ENCODE results near the gene RRBP1. TPM values are rescaled to one million over a fixed set of nuclear protein-coding genes. Genes with fewer than 3 reads are reported as not detected.

The RRBP1 gene
- total and polyA plus RNA-seq, 2 experiments from 2014 or later = 193 to 242 TPM

- no peak overlapping the region for H3K4me2 ChIP-seq
- peak overlapping the region; percentile 13 for H3K27ac ChIP-seq
Measured at GRCh38 chr20:17664025-17664633, 17.9 kb downstream of the RRBP1 start.

DNA sequence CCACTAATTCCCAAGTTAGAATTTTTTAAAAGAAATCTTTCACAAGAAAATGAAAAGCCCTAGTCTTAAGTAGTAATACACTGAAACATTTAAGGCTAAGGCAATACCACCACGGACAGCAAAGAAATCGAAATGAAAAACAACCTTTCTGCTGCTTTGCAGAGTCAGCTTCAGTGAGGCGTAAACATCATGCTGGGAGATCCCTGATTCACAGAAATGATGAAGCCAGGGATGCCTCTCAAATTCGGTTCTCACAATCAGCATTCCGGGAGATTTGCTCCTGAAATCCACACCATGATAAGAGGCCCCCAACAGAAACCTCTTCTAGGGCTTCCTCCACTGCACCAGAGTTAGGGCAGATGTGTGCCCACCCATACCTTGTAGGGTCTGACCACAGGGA is 18.6 kb downstream of the RRBP1 start:
- Histone ChIP-seq H3K9me2 (replicated peaks; ENCODE audit: insufficient read depth) (no peaks in the 10 kb centered on the region), H4K20me1 (ENCODE audit: insufficient read depth, poor library complexity, severe bottlenecking) (peaks cover 96% of the 10 kb centered on the region), H3K9me3 (ENCODE audit: low read depth) (no peaks in the 10 kb centered on the region), H2AFZ (no peak overlapping the region), H3K4me3 (no peak overlapping the region), H3K27me3 (no peaks in the 10 kb centered on the region), H3K27ac (peak overlapping the region; percentile 13), H3K36me3 (replicated peaks; ENCODE audit: insufficient read depth, low read depth) (no peaks in the 10 kb centered on the region), H3K4me2 (no peak overlapping the region), H3K4me1 (ENCODE audit: insufficient read depth) (peaks cover 20% of the 10 kb centered on the region), H3K79me2 (peaks cover 100% of the 10 kb centered on the region)
- no peak for DNase-seq (ENCODE audit: low spot score)
- WGBS (ENCODE audit: low lambda C conversion rate, missing lambda C conversion rate) = 73% methylated on average over 5 of the region's 5 CpGs
- TF ChIP-seq EZH2phosphoT487 (IDR thresholded peaks at IDR 0.05; ENCODE audit: low read depth, severe bottlenecking, unreplicated experiment) = no peak
- no peak for TF ChIP-seq EZH2 (IDR thresholded peaks at IDR 0.05; ENCODE audit: borderline replicate concordance)
- no peak for TF ChIP-seq CTCF (IDR thresholded peaks at IDR 0.05; ENCODE audit: poor library complexity)

More at GRCh38 chr20:17664025-17664633, 17.9 kb downstream of the RRBP1 start:
- H3K79me2 ChIP-seq = peaks cover 100% of the 10 kb centered on the region
- TF ChIP-seq EZH2phosphoT487 (IDR thresholded peaks at IDR 0.05; ENCODE audit: low read depth, severe bottlenecking, unreplicated experiment) (no peak), EZH2 (IDR thresholded peaks at IDR 0.05; ENCODE audit: borderline replicate concordance) (no peak), CTCF (IDR thresholded peaks at IDR 0.05; ENCODE audit: poor library complexity) (no peak)
- 91% methylated on average over 11 of the region's 11 CpGs for WGBS (ENCODE audit: low lambda C conversion rate, missing lambda C conversion rate)
- peaks cover 20% of the 10 kb centered on the region for H3K4me1 ChIP-seq (ENCODE audit: insufficient read depth)
- no peaks in the 10 kb centered on the region for H3K9me2 ChIP-seq (replicated peaks; ENCODE audit: insufficient read depth)
- no peak overlapping the region for H3K4me3 ChIP-seq
- H3K36me3 ChIP-seq (replicated peaks; ENCODE audit: insufficient read depth, low read depth) = no peaks in the 10 kb centered on the region
- no peaks in the 10 kb centered on the region for H3K27me3 ChIP-seq
- DNase-seq (ENCODE audit: low spot score) = no peak
- H3K9me3 ChIP-seq (ENCODE audit: low read depth) = no peaks in the 10 kb centered on the region
- no peak overlapping the region for H2AFZ ChIP-seq
- peaks cover 97% of the 10 kb centered on the region for H4K20me1 ChIP-seq (ENCODE audit: insufficient read depth, poor library complexity, severe bottlenecking)

- Histone ChIP-seq H3K4me2 (no peak overlapping the region), H3K9me2 (replicated peaks; ENCODE audit: insufficient read depth) (no peaks in the 10 kb centered on the region), H3K4me1 (ENCODE audit: insufficient read depth) (peaks cover 20% of the 10 kb centered on the region), H3K36me3 (replicated peaks; ENCODE audit: insufficient read depth, low read depth) (no peaks in the 10 kb centered on the region), H3K27me3 (no peaks in the 10 kb centered on the region), H3K79me2 (peaks cover 100% of the 10 kb centered on the region), H2AFZ (no peak overlapping the region), H3K9me3 (ENCODE audit: low read depth) (no peaks in the 10 kb centered on the region), H3K27ac (peak overlapping the region; percentile 52), H3K4me3 (no peak overlapping the region), H4K20me1 (ENCODE audit: insufficient read depth, poor library complexity, severe bottlenecking) (peaks cover 96% of the 10 kb centered on the region)
- 96% methylated on average over 13 of the region's 13 CpGs for WGBS (ENCODE audit: low lambda C conversion rate, missing lambda C conversion rate)
- no peak for DNase-seq (ENCODE audit: low spot score)
- TF ChIP-seq EZH2phosphoT487 (IDR thresholded peaks at IDR 0.05; ENCODE audit: low read depth, severe bottlenecking, unreplicated experiment) (no peak), EZH2 (IDR thresholded peaks at IDR 0.05; ENCODE audit: borderline replicate concordance) (no peak), CTCF (IDR thresholded peaks at IDR 0.05; ENCODE audit: poor library complexity) (no peak)
Measured at GRCh38 chr20:17663040-17663399, 19.0 kb downstream of the RRBP1 start.

Data from hepatocyte (in vitro differentiated cells).